GM23248 (cell line): ENCODE measurements around the gene PP2D1.

ENCODE experiments used
- EZH2 ChIP-seq: fragments of 200-600 bp; sonication (generic); IDR thresholded peaks from 2 replicates; pipeline ENCODE4 v1.6.1; 2018; ENCODE audit warnings: antibody characterized with exemption, mild to moderate bottlenecking; ENCODE audit not compliant: insufficient read depth, poor library complexity, severe bottlenecking
- EZH2phosphoT487 ChIP-seq: fragments of 200-600 bp; sonication (generic); IDR thresholded peaks from 2 replicates; pipeline ENCODE4 v1.6.1; 2018; ENCODE audit warnings: antibody characterized with exemption, moderate library complexity, mild to moderate bottlenecking, low read depth; ENCODE audit not compliant: insufficient read depth

GRCh38 chr3:19994796-19995195 lies 17.3 kb downstream of the PP2D1 start:
- no peak for TF ChIP-seq EZH2
- TF ChIP-seq EZH2phosphoT487, result no peak
